Peyer's patch (tissue), 4 donors: Measurements from ENCODE around the gene TMEM9. TPM values are rescaled to one million over a fixed set of nuclear protein-coding genes. Genes with fewer than 3 reads are reported as not detected.

Experiments used
- DNase-seq, 3 donors: peaks; one replicate each; pipeline ENCODE4 v3.0.0-alpha.2; 2017 to 2019
- H3K27ac ChIP-seq, 4 donors: fragments of 200-600 bp; sonication (generic); one replicate each; pipeline ENCODE4 v1.5.1; 2016 to 2019
- H3K27me3 ChIP-seq, 2 donors: fragments of 200-600 bp; sonication (generic); one replicate each; pipeline ENCODE4 v1.5.1; 2019
- H3K36me3 ChIP-seq, 3 donors: fragments of 200-600 bp; sonication (generic); one replicate each; pipeline ENCODE4 v1.5.1; 2016 to 2019
- H3K4me1 ChIP-seq, 4 donors: fragments of 200-600 bp; sonication (generic); one replicate each; pipeline ENCODE4 v1.5.1; 2016 to 2019
- H3K4me3 ChIP-seq, 4 donors: fragments of 200-600 bp; sonication (generic); 1 replicate in 3 of 4; 2 replicates in 1 of 4; pipeline ENCODE4 v1.5.1; 2016 to 2019; ENCODE audit warnings: mild to moderate bottlenecking in 1 of 4
- H3K9me3 ChIP-seq, 4 donors: fragments of 200-600 bp; sonication (generic); one replicate each; pipeline ENCODE4 v1.5.1; 2016 to 2019; ENCODE audit warnings: mild to moderate bottlenecking in 1 of 4
- CTCF ChIP-seq, 6 experiments: fragments of 450-650 bp in 4 of 6; fragments of 200-600 bp in 2 of 6; sonication (generic) in 1 of 6; IDR thresholded peaks; one replicate each; pipeline ENCODE4 v1.5.1; 2017 to 2019; ENCODE audit warnings: antibody characterized with exemption in 6 of 6, mild to moderate bottlenecking in 3 of 6, moderate library complexity in 1 of 6
- POLR2A ChIP-seq, 2 donors: fragments of 450-650 bp; IDR thresholded peaks; one replicate each; pipeline ENCODE4 v1.5.1; 2017; ENCODE audit warnings: antibody characterized with exemption in 2 of 2, mild to moderate bottlenecking in 2 of 2, moderate library complexity in 2 of 2
- total RNA-seq, 4 donors: library from RNA; depleted of rRNA; stranded (reverse); fragments of >200 nt; gene quantifications; one replicate each; pipeline ENCODE4 v1.1.0, GENCODE V29; 2016

TMEM9 gene
- total RNA-seq, 4 donors from 2014 or later: 20.6 to 32.3 (median 27.1) TPM

DNA sequence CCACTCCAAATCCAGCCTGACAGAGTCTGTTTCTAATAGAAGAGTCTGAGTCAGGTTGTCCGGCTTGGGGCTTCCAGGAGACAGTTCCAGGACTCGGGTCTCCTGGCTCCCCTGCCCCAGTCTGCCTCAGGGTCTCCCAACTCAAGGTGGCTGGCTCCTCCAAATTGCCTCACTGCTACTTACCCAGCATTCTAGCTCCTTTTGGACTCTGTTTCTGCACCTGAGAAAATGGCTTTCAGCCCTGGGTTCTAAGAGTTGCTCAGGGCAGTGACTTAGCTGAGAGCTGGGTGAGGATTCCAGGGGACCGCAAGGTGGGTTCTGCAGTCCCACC is 30.8 kb upstream of the TMEM9 start:
- peaks cover 0 to 16% (median 1%) of the 10 kb centered on the region in 4 donors for H3K4me1 ChIP-seq
- no peak overlapping the region for H3K27ac ChIP-seq
- DNase-seq: no peak
- no peaks in the 10 kb centered on the region for H3K36me3 ChIP-seq
- no peaks in the 10 kb centered on the region for H3K9me3 ChIP-seq
- no peaks in the 10 kb centered on the region for H3K27me3 ChIP-seq
- H3K4me3 ChIP-seq: no peak overlapping the region
- TF ChIP-seq POLR2A (IDR thresholded peaks at IDR 0.05) (no peak), CTCF (IDR thresholded peaks at IDR 0.05) (no peak)

- H3K9me3 ChIP-seq: no peaks in the 10 kb centered on the region
- H3K4me1 ChIP-seq: peaks cover 0 to 16% (median 1%) of the 10 kb centered on the region in 4 donors
- peak in 1 of 3 donors; percentile 64 for DNase-seq
- no peak overlapping the region for H3K4me3 ChIP-seq
- no peaks in the 10 kb centered on the region for H3K36me3 ChIP-seq
- peak in 4 of 6 experiments; percentile 36 to 79 (median 66) for TF ChIP-seq CTCF (IDR thresholded peaks at IDR 0.05)
- no peak for TF ChIP-seq POLR2A (IDR thresholded peaks at IDR 0.05)
- H3K27me3 ChIP-seq: no peaks in the 10 kb centered on the region
- H3K27ac ChIP-seq: peak overlapping the region in 1 of 4 donors; percentile 34
Observed at GRCh38 chr1:201184307-201185122, 30.2 kb upstream of the TMEM9 start.

- peak overlapping the region in 2 of 4 donors; percentile 27 to 34 for H3K27ac ChIP-seq
- H3K9me3 ChIP-seq: no peaks in the 10 kb centered on the region
- no peaks in the 10 kb centered on the region for H3K27me3 ChIP-seq
- DNase-seq: no peak
- H3K4me1 ChIP-seq: peaks cover 0 to 16% (median 1%) of the 10 kb centered on the region in 4 donors
- no peaks in the 10 kb centered on the region for H3K36me3 ChIP-seq
- TF ChIP-seq POLR2A (IDR thresholded peaks at IDR 0.05) (no peak), CTCF (IDR thresholded peaks at IDR 0.05) (no peak)
- no peak overlapping the region for H3K4me3 ChIP-seq
Observed at GRCh38 chr1:201183753-201184152, 29.5 kb upstream of the TMEM9 start.

DNA sequence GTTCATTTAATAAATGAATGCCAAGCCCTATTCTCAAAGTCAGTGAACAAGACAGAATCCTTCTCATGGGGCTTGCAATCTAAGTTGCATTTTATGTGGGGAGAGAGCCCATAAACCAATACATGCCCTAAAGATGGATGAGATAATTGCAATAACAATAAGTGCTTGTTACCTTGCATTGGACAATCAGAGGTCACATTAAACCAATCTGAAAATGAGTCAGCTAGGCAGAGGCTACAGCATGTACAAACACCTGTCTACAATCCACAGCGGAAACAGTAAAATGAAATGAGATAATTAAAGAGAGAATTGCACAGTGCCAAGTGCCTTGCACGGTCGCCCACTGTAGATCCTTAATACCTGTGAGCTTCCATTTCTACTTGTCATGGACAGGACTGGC is 28.9 kb upstream of the TMEM9 start:
- peaks cover 0 to 16% (median 1%) of the 10 kb centered on the region in 4 donors for H3K4me1 ChIP-seq
- H3K4me3 ChIP-seq: no peak overlapping the region
- H3K27me3 ChIP-seq: no peaks in the 10 kb centered on the region
- no peaks in the 10 kb centered on the region for H3K9me3 ChIP-seq
- no peak for DNase-seq
- H3K36me3 ChIP-seq: no peaks in the 10 kb centered on the region
- H3K27ac ChIP-seq: peak overlapping the region in 1 of 4 donors; percentile 27
- TF ChIP-seq CTCF (IDR thresholded peaks at IDR 0.05) (no peak), POLR2A (IDR thresholded peaks at IDR 0.05) (no peak)

DNA sequence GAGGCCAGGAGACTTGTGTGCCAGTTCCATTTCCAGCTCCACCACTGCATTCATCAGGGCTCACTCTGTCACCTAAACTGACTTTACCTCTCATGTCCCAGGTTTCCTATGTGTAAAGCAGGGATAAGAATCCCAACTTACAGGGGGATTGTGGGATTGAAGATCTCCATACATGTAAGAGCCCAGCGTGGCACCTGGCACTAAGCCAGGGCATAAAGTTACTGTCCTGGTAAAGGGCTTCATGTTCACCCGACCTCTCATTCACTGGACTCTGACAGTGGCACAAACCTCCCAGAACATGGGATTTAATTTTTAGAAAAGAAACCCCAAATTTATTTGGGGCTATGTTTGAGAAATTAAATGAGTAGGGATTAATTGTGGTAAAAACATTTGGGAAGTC is 27.5 kb upstream of the TMEM9 start:
- no peak overlapping the region for H3K4me3 ChIP-seq
- TF ChIP-seq POLR2A (IDR thresholded peaks at IDR 0.05) (no peak), CTCF (IDR thresholded peaks at IDR 0.05) (no peak)
- peaks cover 0 to 17% (median 1%) of the 10 kb centered on the region in 4 donors for H3K4me1 ChIP-seq
- H3K27me3 ChIP-seq: no peaks in the 10 kb centered on the region
- H3K36me3 ChIP-seq: no peaks in the 10 kb centered on the region
- no peak for DNase-seq
- no peak overlapping the region for H3K27ac ChIP-seq
- H3K9me3 ChIP-seq: no peaks in the 10 kb centered on the region
